Measurements from ENCODE around the gene RNF13. TPM values are rescaled to one million over a fixed set of nuclear protein-coding genes. Genes with fewer than 3 reads are reported as not detected.

RNF13 gene
- total and polyA plus RNA-seq, 2 of the 4 experiments (the other 2 are of a cell fraction): 12.8 to 29.8 TPM

DNA sequence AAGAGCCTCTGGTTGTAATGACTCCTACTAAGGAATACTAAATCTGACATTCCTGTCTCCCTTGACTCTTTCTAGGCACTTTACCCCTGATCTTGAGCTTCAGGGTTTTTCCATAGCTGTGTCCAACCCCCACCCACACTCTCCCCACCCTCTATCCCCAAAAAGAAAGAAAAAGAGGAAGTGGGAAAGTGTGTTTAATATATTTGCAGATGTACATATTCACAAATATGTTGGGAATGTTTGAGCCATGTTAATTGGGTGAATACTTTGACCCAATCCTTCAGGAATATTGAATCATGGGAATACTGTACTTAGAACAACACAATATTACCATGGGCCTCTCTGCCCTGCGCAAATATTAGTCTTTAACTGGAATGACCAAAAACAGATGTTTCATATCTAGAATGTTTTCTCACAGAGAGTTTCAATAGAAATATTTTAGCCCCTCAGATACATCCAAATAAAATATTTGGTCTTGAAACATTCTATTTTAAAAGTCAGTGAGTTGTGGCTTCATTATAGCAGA is 177.5 kb downstream of the RNF13 start:
- Histone ChIP-seq H3K9me1 (ENCODE audit: insufficient read depth, low read length) (no peaks in the 10 kb centered on the region), H3K18ac (ENCODE audit: low read depth, low read length) (peak overlapping the region; percentile 70), H3K4me3 (ENCODE audit: insufficient read depth, low read depth, low read length) (no peak overlapping the region), H3K4ac (ENCODE audit: low read depth, low read length) (peak overlapping the region; percentile 39; the same call in 1 of the 2 replicates), H2AK9ac (replicated peaks; ENCODE audit: low read depth, low read length, poor library complexity) (no peak overlapping the region), H4K20me1 (ENCODE audit: insufficient read depth, low read length) (no peaks in the 10 kb centered on the region), H4K5ac (ENCODE audit: low read depth, low read length) (no peak overlapping the region; the same call in 1 of the 2 replicates), H3K36me3 (ENCODE audit: control insufficient read depth, insufficient read depth, low read length) (no peaks in the 10 kb centered on the region), H2AK5ac (ENCODE audit: low read depth, low read length) (no peak overlapping the region), H4K91ac (ENCODE audit: insufficient read depth, low read depth, low read length) (no peak overlapping the region), H2BK120ac (ENCODE audit: low read depth, low read length) (peak overlapping the region; percentile 23; the same call in 1 of the 2 replicates), H3K14ac (replicated peaks; ENCODE audit: low read depth, low read length) (peak overlapping the region; percentile 56; the same call in 1 of the 2 replicates), H3K27me3 (ENCODE audit: control insufficient read depth, insufficient read depth, low read length) (no peaks in the 10 kb centered on the region), H2BK15ac (ENCODE audit: low read depth, low read length) (no peak overlapping the region), H3K9ac (ENCODE audit: low read depth, low read length) (no peak overlapping the region), H3K23ac (ENCODE audit: low read depth, low read length) (no peak overlapping the region), H2AFZ (replicated peaks; ENCODE audit: low read length, poor library complexity) (no peak overlapping the region), H3K56ac (ENCODE audit: extremely low read depth, insufficient read depth, low read length) (no peak overlapping the region), H2BK5ac (ENCODE audit: low read depth, low read length, poor library complexity, severe bottlenecking) (no peak overlapping the region), H4K8ac (ENCODE audit: low read depth in 2 of 2, low read length in 2 of 2) (no peak overlapping the region), H3K79me1 (ENCODE audit: low read depth in 1 of 2, low read length in 2 of 2) (no peaks in the 10 kb centered on the region), H3K4me1 (ENCODE audit: control insufficient read depth, insufficient read depth, low read length) (peaks cover 4% of the 10 kb centered on the region), H2BK20ac (ENCODE audit: low read depth, low read length) (peak overlapping the region; percentile 26; the same call in 1 of the 2 replicates), H3K9me3 (ENCODE audit: control insufficient read depth, insufficient read depth, low read length) (peaks cover 7% of the 10 kb centered on the region), H3K27ac (ENCODE audit: insufficient read depth, low read length) (peak overlapping the region; percentile 40; the same call in 1 of the 2 replicates), H3K4me2 (ENCODE audit: low read depth, low read length) (no peak overlapping the region; the same call in 1 of the 2 replicates)
- ATAC-seq (ENCODE audit: low read depth) (peak; percentile 64), DNase-seq (peak; percentile 31)
- ChIA-PET POLR2A (ENCODE audit: unreplicated experiment) (no interaction called here), CTCF (no interaction called here)
- BruUV-seq (replicated peaks): no TSS peak
- TF ChIP-seq MAFK (IDR thresholded peaks at IDR 0.05; ENCODE audit: low read depth, low read length): no peak
- TF ChIP-seq BHLHE40 (IDR thresholded peaks at IDR 0.05; ENCODE audit: low read depth, low read length): no peak
- TF ChIP-seq RAD21 (IDR thresholded peaks at IDR 0.05; ENCODE audit: low read length): no peak
- TF ChIP-seq, protein P1, sequence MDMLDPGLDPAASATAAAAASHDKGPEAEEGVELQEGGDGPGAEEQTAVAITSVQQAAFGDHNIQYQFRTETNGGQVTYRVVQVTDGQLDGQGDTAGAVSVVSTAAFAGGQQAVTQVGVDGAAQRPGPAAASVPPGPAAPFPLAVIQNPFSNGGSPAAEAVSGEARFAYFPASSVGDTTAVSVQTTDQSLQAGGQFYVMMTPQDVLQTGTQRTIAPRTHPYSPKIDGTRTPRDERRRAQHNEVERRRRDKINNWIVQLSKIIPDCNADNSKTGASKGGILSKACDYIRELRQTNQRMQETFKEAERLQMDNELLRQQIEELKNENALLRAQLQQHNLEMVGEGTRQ (IDR thresholded peaks at IDR 0.05; ENCODE audit: low read depth, low read length): no peak
- no peak for TF ChIP-seq CHD1 (IDR thresholded peaks at IDR 0.05; ENCODE audit: low read depth, low read length)
- no peak for TF ChIP-seq POLR2A (IDR thresholded peaks at IDR 0.05; ENCODE audit: low read depth, low read length)
- TF ChIP-seq MXI1 (IDR thresholded peaks at IDR 0.05; ENCODE audit: borderline replicate concordance, low read depth, low read length): no peak
- no peak for TF ChIP-seq RCOR1 (IDR thresholded peaks at IDR 0.05; ENCODE audit: insufficient replicate concordance, low read length)
- no peak for TF ChIP-seq MAZ (IDR thresholded peaks at IDR 0.05; ENCODE audit: borderline replicate concordance, low read depth, low read length)
- TF ChIP-seq, protein P2, sequence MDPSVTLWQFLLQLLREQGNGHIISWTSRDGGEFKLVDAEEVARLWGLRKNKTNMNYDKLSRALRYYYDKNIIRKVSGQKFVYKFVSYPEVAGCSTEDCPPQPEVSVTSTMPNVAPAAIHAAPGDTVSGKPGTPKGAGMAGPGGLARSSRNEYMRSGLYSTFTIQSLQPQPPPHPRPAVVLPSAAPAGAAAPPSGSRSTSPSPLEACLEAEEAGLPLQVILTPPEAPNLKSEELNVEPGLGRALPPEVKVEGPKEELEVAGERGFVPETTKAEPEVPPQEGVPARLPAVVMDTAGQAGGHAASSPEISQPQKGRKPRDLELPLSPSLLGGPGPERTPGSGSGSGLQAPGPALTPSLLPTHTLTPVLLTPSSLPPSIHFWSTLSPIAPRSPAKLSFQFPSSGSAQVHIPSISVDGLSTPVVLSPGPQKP (IDR thresholded peaks at IDR 0.05; ENCODE audit: borderline replicate concordance, low read depth, low read length): no peak
- TF ChIP-seq SMC3 (IDR thresholded peaks at IDR 0.05; ENCODE audit: low read depth, low read length): no peak
- no peak for TF ChIP-seq FOS (IDR thresholded peaks at IDR 0.05; ENCODE audit: low read depth, low read length)
- no peak for TF ChIP-seq RFX5 (IDR thresholded peaks at IDR 0.05; ENCODE audit: low read depth, low read length)
- no peak for TF ChIP-seq CEBPB (IDR thresholded peaks at IDR 0.05; ENCODE audit: low read depth, low read length)
- dilution Hi-C loops (cut with HindIII; ENCODE audit: low sequenced_read_pairs, unreplicated experiment): no loop called here
- WGBS, 2 experiments (ENCODE audit: extremely low coverage in 2 of 2, insufficient read length in 1 of 2): no CpG with 5 or more reads among the region's 1 CpG
- intact Hi-C loops (cut with micrococcal nuclease): no loop called here
- in situ Hi-C loops (cut with MboI; ENCODE audit: low sequenced_read_pairs): no loop called here

Data from IMR-90 (cell line).